ENCODE results near the gene SMIM5. TPM values are rescaled to one million over a fixed set of nuclear protein-coding genes. Genes with fewer than 3 reads are reported as not detected.

Gene SMIM5
- total and polyA plus RNA-seq, 2 of the 13 experiments (the other 11 are each of a cell fraction or from before 2014, with no cell fraction given) = not detected

DNA sequence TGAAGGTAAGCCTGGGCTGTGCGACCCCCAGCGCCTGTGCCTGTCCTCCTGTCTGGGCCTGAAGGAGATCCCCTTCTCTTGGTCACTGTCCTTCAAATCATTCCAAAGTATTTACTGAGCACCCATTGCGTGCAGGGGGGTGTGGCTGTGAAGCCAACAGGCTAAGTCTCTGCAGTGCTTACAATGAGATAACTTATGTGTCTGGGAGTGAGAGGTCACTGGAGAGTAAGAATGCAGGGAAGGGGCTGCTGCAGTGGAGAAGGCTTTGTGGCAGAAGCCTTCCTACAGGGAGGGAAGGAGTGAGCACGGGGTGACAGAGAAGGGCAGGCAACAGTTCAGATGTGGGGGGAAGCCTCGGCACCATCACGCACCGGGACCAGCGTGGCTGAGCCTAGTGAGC is 11.2 kb upstream of the SMIM5 start:
- in situ Hi-C loops (cut with HindIII; ENCODE audit: extremely low pct_ligation_motif_present, low pct_unique_long_range_greater_than_20kb) = no loop called here
- FAIRE-seq = no peak
- ATAC-seq = no peak
- ChIA-PET CTCF (ENCODE audit: low intra/inter-chr PET ratio, low total read pairs) (no interaction called here), POLR2A (interaction anchor here (2.0 to 3.7 kb wide), 2 partner anchors 11 to 12 kb away, joined by 12 read pairs; partner anchors contain the start of gene SMIM5)
- Histone ChIP-seq H3K36me3 (replicated peaks in 1 of 2; ENCODE audit: control insufficient read depth in 1 of 2, insufficient read depth in 2 of 2, low read length in 2 of 2) (no peaks in the 10 kb centered on the region), H3K4me3 (replicated peaks in 1 of 3; ENCODE audit: insufficient read depth in 1 of 3, low read depth in 2 of 3, low read length in 3 of 3) (no peak overlapping the region), H3K27me3 (ENCODE audit: control insufficient read depth in 1 of 2, insufficient read depth in 2 of 2, low read length in 2 of 2) (no peaks in the 10 kb centered on the region), H3K4me1 (ENCODE audit: insufficient read depth, low read length) (peaks cover 6% of the 10 kb centered on the region; the same call in 1 of the 2 replicates), H2AFZ (ENCODE audit: low read length) (no peak overlapping the region), H3K9ac (ENCODE audit: insufficient read depth, low read depth, low read length) (no peak overlapping the region), H3K79me2 (ENCODE audit: insufficient read depth, low read length) (no peaks in the 10 kb centered on the region), H4K20me1 (ENCODE audit: insufficient read depth, low read length) (no peaks in the 10 kb centered on the region; the same call in 1 of the 2 replicates), H3K4me2 (ENCODE audit: low read depth, low read length) (no peak overlapping the region), H3K9me3 (ENCODE audit: low read length) (no peaks in the 10 kb centered on the region), H3K27ac (ENCODE audit: extremely low read length, insufficient read depth, low read length) (no peak overlapping the region)
- DNase-seq (ENCODE audit: low spot score) = no peak
- no TSS peak for BruUV-seq (replicated peaks)
- WGBS (ENCODE audit: low lambda C conversion rate) = 85% methylated on average over 8 of the region's 8 CpGs
- intact Hi-C loops (cut with micrococcal nuclease; ENCODE audit: unreplicated experiment) = no loop called here
- TF ChIP-seq, protein P1, sequence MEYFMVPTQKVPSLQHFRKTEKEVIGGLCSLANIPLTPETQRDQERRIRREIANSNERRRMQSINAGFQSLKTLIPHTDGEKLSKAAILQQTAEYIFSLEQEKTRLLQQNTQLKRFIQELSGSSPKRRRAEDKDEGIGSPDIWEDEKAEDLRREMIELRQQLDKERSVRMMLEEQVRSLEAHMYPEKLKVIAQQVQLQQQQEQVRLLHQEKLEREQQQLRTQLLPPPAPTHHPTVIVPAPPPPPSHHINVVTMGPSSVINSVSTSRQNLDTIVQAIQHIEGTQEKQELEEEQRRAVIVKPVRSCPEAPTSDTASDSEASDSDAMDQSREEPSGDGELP (IDR thresholded peaks at IDR 0.05; ENCODE audit: borderline replicate concordance, low read depth) = no peak
- TF ChIP-seq ZNF720 (CRISPR knock-in tag; IDR thresholded peaks at IDR 0.05) (no peak), MIER3 (CRISPR knock-in tag; IDR thresholded peaks at IDR 0.05; ENCODE audit: borderline replicate concordance) (no peak), HMG20A (CRISPR knock-in tag; IDR thresholded peaks at IDR 0.05; ENCODE audit: borderline replicate concordance) (no peak), ZNF839 (CRISPR knock-in tag; IDR thresholded peaks at IDR 0.05; ENCODE audit: borderline replicate concordance) (no peak), ZSCAN21 (CRISPR knock-in tag; IDR thresholded peaks at IDR 0.05; ENCODE audit: borderline replicate concordance) (no peak), ZC3H13 (CRISPR knock-in tag; IDR thresholded peaks at IDR 0.05) (no peak), ZNF768 (CRISPR knock-in tag; IDR thresholded peaks at IDR 0.05) (no peak), ZBTB42 (CRISPR knock-in tag; IDR thresholded peaks at IDR 0.05) (no peak), ZFP36L2 (CRISPR knock-in tag; IDR thresholded peaks at IDR 0.05) (no peak), ELF3 (CRISPR knock-in tag; IDR thresholded peaks at IDR 0.05) (no peak), ZNF230 (CRISPR knock-in tag; IDR thresholded peaks at IDR 0.05) (no peak), PHF21A (CRISPR knock-in tag; IDR thresholded peaks at IDR 0.05) (no peak), HIVEP1 (CRISPR knock-in tag; IDR thresholded peaks at IDR 0.05) (no peak), ZBTB20 (CRISPR knock-in tag; IDR thresholded peaks at IDR 0.05; ENCODE audit: borderline replicate concordance, low read depth) (no peak)
- TF ChIP-seq, protein P2, sequence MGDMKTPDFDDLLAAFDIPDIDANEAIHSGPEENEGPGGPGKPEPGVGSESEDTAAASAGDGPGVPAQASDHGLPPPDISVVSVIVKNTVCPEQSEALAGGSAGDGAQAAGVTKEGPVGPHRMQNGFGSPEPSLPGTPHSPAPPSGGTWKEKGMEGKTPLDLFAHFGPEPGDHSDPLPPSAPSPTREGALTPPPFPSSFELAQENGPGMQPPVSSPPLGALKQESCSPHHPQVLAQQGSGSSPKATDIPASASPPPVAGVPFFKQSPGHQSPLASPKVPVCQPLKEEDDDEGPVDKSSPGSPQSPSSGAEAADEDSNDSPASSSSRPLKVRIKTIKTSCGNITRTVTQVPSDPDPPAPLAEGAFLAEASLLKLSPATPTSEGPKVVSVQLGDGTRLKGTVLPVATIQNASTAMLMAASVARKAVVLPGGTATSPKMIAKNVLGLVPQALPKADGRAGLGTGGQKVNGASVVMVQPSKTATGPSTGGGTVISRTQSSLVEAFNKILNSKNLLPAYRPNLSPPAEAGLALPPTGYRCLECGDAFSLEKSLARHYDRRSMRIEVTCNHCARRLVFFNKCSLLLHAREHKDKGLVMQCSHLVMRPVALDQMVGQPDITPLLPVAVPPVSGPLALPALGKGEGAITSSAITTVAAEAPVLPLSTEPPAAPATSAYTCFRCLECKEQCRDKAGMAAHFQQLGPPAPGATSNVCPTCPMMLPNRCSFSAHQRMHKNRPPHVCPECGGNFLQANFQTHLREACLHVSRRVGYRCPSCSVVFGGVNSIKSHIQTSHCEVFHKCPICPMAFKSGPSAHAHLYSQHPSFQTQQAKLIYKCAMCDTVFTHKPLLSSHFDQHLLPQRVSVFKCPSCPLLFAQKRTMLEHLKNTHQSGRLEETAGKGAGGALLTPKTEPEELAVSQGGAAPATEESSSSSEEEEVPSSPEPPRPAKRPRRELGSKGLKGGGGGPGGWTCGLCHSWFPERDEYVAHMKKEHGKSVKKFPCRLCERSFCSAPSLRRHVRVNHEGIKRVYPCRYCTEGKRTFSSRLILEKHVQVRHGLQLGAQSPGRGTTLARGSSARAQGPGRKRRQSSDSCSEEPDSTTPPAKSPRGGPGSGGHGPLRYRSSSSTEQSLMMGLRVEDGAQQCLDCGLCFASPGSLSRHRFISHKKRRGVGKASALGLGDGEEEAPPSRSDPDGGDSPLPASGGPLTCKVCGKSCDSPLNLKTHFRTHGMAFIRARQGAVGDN (CRISPR knock-in tag; IDR thresholded peaks at IDR 0.05) = no peak
- TF ChIP-seq, protein P3, sequence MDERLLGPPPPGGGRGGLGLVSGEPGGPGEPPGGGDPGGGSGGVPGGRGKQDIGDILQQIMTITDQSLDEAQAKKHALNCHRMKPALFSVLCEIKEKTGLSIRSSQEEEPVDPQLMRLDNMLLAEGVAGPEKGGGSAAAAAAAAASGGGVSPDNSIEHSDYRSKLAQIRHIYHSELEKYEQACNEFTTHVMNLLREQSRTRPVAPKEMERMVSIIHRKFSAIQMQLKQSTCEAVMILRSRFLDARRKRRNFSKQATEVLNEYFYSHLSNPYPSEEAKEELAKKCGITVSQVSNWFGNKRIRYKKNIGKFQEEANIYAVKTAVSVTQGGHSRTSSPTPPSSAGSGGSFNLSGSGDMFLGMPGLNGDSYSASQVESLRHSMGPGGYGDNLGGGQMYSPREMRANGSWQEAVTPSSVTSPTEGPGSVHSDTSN (CRISPR knock-in tag; IDR thresholded peaks at IDR 0.05) = no peak
- TF ChIP-seq, protein P4, sequence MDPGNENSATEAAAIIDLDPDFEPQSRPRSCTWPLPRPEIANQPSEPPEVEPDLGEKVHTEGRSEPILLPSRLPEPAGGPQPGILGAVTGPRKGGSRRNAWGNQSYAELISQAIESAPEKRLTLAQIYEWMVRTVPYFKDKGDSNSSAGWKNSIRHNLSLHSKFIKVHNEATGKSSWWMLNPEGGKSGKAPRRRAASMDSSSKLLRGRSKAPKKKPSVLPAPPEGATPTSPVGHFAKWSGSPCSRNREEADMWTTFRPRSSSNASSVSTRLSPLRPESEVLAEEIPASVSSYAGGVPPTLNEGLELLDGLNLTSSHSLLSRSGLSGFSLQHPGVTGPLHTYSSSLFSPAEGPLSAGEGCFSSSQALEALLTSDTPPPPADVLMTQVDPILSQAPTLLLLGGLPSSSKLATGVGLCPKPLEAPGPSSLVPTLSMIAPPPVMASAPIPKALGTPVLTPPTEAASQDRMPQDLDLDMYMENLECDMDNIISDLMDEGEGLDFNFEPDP (CRISPR knock-in tag; conservative IDR thresholded peaks at IDR 0.05) = no peak

Measured in HepG2 (cell line).